ENCODE data around the gene SLA2.
"Not testable (repeated sequence)": the region's sequence is repeated elsewhere in the genome, so short reads cannot be mapped to it uniquely, and the experiment has no call there.

SLA2 gene, protein sequence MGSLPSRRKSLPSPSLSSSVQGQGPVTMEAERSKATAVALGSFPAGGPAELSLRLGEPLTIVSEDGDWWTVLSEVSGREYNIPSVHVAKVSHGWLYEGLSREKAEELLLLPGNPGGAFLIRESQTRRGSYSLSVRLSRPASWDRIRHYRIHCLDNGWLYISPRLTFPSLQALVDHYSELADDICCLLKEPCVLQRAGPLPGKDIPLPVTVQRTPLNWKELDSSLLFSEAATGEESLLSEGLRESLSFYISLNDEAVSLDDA

DNA sequence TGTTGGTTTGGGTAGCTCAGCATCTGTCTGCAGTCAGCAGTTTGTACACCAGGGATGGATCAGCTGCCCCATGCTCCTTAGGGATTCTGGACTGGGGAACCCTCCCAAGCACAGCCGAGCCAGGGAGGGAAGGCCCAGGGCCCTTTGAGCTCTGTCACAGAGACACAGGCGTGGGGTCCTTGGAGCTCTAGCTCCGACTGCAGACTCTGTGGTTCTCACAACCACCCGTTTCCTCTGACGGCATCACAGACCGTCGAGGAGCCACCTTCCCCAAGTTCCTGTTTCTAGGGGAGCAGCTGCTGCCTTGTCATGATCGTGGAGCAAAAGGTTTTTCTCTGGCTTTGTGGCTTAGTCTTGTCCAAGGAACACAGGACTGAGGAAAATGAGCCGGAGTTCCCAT is at the start of gene SLA2:
Gene SLA2 (minus strand): TSS at position 199 of the 400 bp plus-strand sequence. CDS start 4,861 bp downstream, outside the sequence.
- peak; percentile 60 for DNase-seq

DNA sequence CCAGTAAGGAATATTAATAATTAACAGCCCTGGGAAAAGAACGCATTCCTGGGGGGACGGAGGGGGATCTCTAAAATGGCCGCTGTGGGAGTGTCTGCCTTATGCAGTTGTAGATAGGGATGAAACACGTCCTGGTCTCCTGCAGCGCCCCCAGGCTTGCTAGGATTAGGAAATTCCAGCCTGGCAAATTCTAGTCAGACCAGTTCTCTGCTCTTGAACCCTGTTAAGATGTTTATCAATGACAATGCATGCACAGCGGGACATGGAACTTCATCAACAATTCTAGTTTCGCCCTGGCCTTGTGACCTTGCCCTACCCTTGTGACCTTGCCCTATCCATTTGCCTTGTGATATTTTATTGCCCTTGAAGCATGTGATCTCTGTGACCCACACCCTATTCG is 49.5 kb upstream of the SLA2 start:
- not testable (repeated sequence) for DNase-seq

DNA sequence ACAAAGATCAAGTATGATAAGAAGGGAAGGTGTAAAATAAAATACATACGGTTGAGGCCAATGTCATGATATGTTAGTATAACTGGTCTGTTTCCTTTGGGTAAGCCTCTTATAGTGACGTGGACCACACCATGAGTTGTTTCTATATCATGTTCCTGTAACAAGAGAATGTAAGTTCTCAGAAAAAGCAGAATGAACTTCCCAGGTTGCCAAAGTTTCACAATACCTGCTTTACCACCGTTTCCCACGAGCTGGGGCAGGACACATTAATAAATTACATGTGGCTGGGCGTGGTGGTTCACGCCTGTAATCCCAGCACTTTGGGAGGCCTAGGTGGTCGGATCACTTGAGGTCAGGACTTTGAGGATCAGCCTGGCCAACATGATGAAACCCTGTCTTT is 42.6 kb upstream of the SLA2 start:
- no peak for DNase-seq

DNA sequence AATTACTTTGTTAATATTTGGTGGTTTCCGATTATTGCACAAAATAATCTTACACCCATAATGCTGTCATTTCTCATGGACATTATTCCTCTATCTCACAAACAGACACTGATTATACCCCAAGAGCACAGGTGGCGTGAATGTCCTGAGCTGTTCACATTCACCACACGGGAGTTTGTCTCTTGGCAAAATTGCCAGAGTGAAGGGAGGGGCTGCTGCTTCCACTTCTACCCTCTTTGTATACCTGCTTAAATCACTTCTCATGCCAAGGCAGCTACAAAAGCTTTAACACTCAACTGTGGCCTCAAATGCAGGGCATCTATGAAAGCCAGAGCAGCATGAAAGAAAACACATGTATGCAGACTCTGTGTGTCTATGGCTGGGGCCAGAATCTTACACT is 41.9 kb upstream of the SLA2 start:
- DNase-seq = no peak

DNA sequence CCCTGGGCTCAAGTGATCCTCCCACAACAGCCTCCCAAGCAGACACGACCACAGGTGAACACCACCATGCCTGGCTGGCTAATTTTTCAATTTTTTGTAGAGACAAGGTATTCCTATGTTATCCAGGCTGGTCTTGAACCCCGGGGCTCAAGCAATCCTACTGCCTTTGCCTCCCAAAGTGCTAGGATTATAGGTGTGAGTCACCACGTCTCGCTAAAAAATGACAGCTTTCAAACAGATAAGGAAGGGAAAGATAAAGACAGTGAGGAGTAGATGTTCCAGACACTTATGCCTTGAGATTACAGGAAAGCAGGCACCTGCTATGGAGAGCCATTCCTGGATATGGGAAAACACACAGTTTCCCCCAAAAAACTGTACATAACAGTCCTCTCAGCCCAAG is 40.9 kb upstream of the SLA2 start:
- DNase-seq = no peak

DNA sequence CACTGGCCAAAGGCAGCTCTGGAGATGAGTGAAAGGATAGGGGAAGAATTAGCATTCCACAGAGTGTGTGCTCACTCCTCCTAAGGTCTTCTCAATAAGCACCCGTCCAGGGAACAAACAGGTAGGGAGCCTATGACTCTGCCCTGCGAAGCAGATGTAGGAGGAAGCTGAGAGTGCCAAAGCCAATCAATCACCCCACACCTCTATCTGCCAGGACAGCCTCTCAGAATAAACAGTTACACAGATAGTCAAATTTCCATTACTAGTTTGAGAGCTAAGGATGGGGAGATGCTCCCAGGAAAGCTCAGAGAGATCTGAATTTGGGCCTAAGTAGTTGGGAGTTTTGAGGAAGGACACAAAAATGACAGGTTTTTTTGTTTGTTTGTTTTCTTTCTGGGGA is 40.5 kb upstream of the SLA2 start:
- DNase-seq = no peak

DNA sequence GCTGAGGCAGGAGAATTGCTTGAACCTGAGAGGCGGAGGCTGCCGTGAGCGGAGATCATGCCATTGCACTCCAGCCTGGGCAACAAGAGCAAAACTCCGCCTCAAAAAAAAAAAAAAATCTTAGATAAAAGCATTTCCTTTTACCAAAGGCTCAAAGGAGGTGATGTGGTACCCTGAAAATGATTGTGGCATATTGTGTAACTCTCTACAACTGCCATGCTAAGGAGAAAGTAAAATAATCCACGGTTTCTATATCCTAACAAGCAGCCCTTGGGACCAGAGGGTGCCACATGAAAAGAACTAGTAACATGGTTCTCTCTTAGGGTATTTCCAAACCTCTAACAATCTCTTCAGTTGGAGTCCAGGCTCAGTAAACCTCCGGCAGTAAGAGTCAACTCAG is 38.8 kb upstream of the SLA2 start:
- DNase-seq = no peak

DNA sequence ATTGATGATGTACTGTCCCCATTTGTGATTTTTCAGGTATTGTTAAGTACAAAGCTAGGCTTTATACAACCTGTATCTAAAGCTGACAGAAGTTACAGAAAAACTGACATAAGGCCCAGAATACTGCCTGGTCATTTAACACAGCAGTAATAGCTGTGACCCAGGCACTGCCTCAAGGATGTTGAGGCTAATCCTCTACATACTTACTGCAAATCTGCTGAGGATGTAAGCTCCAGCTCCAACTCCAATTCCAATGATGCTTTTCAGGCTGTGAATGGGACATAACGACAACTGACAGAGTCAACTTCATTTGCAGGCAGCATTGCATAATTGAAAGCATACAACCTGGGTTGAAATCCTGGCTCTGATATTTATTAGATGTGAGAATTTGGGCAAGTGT is 36.3 kb upstream of the SLA2 start:
- DNase-seq = no peak

DNA sequence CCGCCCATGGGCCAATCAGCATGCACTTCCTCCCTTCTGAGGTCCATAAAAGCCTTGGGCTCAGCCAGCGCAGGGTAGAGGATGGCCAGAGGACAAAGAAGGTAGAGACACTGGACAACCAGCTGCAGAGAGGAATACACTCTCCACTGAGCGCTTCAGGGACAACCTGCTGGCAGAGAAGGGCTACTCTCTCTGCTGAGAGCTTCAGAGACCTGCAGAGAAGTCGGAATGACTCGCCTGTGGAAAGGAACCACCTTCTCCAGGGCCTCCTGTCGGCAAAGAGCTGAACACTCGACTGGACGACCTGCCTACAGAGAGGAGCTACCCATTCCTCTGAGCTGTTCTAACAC is 31.4 kb upstream of the SLA2 start:
- DNase-seq = no peak

DNA sequence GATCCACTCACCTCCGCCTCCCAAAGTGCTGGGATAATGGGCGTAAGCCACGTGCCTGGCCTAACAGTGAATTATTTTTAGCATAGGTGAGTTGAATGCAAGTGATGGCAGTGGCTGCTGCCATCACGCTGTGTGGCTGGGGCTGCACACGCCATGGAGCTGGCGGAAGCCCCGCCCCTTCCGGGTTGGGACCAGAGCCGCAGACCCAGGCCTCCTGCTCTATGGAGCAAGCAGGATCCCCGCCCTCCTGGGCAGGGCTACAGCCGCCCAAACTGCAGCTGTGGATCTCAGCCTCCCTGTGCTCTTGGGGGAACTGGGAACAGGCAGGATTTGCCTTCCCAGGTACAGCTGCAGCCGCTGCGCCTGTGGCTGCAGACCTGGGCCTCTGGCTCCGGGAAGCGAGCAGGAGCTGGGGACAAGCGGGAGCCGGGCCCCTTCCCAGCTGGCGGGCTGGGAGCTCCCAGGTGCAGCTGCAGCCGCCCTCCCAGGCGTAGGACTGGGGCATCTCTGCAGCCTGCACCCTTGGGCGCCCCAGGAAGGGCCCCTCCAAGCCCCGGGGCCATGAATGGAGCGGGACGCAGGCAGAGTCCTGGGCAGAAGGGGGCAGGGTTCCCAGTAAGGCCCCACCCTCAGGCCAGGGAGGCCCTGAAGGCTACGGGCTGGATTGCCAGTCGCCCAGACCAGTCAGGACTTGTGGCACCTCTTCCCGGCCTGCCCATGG is 30.9 kb upstream of the SLA2 start:
- no peak for DNase-seq

DNA sequence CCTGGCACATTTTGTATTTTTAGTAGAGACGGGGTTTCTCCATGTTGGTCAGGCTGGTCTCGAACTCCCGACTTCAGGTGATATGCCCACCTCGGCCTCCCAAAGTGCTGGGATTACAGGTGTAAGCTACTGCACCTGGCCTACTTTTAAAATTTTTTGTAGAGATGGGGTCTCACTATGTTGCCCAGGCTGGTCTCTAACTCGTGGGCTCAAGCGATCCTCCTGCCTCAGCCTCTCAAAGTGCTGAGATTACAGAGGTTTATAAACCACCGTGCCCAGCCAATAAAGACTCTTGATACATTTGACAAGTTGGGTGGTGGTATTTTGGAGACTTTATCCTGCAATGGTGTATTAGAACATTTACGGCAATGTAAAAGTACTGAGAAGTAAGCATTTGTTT is 29.5 kb upstream of the SLA2 start:
- DNase-seq = not testable (repeated sequence)

DNA sequence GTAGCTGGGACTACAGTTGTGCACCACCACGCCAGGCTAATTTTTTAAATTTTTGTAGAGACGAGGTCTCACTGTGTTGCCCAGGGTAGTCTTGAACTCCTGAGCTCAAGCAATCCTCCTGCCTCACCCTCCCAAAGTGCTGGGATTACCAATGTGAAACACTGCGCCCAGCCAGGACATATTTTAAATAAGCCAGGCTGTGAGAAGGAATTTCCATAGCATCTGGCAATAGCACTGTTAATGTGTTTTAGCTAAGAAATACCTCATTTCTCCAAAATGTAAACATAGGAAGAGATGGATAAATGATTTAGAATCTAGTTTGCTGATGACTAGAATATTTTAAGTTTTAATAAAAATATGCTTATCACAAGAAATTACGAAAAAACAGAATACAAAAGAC is 27.0 kb upstream of the SLA2 start:
- no peak for DNase-seq

DNA sequence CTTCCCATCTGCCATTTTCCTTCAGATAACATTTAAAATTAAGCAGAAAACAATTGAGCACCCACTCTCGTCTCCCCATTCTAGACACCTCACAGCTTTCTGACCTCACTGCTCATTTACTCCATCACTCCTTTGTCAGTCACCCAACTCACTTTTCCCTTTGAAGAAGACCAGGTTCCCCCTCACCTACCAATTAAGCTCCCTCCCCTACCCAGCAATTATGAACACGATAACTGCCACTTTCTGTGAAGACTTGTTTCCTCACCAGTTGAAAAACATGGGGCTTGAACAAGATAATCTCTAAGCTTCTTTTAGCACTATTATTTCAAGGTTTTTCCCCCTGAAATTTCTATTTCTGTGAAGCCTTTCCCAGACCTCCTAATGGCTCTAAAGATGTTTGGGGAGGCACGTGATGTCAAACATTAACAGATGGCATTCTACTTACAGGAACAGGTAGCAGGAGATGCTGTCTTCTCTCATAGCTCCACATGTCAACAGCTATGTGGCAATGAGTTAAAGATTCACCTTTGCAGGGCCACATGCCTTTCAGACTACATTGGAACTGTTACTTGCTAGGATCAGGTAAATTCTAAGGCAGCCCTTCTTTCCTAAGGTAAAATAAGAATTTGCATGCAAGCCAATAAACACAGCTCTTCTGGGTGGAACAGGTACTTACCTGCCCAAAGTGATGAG is 24.8 kb upstream of the SLA2 start:
- no peak for DNase-seq

DNA sequence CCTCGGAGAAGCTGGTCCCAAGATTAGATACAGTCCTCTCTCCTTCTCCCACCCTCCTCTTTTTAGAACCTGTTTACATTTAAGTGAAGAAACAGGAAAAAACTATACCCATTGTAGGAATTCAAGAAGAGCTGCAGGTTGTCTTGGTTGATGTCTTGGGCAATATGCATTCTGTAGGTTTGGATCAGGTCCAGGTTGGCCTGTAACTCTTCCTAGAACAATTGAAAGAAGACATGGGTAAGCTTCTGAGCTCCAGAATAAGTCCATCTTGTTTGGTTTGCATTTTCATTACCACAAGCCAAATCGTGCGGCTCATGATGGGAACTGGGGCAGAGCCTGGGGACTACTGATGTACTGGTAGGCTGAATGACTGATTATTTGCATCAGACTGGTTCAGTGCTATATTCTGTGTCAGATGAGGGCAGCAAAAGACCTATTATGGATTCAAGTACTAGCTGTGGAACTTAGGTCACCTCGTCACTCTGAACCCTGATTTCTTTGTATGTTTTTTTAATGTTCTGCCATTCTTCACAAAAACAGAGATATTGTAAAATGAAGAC is 20.3 kb upstream of the SLA2 start:
- DNase-seq = no peak

DNA sequence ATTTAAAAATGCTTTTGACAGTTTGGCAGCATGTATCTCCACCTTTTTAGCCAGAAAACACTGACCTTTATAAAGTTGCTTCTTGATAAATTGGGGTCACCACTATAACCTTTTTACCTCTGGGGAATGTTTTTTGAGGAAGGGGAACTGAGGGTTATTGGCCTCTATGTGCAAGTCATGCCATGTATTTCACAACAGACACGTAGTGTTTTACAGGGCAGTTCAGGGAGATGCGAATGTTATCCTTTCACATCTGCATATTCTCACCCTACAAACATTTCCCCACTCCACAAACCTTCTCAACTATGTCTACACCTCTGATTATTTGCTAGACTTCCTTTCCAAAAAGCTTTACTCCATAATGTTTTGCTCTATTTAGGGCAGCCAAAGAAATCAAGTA is 17.0 kb upstream of the SLA2 start:
- no peak for DNase-seq

DNA sequence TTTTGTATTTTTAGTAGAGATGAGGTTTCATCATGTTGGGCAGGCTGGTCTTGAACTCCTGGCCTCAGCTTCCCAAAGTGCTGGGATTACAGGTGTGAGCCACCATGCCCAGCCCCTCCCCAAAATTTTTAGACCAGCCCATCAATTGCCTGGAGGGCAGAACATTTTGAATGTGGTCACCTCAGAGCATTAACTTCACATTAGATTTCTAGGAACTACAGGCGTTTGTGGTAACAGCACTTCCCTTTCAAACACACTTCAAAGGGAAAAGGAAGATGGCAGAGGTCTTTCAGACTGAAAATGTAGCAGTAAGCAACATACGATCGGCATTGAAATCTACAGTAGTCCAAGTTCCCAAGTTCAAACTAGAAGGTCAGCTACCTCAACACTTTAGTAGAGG is 12.3 kb upstream of the SLA2 start:
- no peak for DNase-seq

DNA sequence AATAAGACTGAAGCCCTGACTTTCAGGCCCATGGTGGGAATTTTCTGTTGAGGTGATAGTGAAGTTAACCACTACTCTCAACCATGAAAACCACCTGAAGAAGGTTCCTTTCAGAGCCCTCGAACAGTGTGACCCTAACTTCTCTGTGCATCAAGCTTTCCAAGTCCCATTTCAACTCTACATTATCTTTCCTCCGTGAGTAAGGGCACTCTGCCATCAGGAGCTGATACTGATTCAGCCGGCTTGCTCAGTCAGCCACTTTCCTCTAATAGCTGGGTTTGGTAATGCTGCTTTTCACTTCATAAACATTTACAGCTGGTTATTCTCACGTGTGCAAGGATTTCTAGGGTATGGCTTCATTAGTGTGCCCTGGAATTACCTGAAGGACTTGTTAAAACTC is 10.7 kb upstream of the SLA2 start:
- DNase-seq = no peak

DNA sequence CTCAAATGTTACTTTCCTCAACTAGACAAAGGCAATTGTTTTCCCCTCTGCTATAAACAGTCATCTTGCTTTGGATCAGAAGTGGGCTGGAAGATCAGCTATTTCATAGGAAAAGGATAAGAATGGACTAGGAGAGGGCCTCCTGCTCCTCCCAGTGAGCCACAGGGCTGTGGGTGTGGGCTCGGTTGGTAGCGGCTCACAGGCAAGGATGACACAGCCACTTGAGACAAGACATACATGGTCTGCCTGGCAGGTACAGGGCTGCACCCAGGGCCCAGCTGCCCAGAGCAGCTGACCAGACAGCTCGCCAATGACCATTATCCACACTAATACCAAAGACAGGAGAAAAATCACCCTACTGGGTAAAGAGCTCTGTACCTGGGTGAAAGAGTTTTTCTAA is 9.0 kb upstream of the SLA2 start:
- no peak for DNase-seq

DNA sequence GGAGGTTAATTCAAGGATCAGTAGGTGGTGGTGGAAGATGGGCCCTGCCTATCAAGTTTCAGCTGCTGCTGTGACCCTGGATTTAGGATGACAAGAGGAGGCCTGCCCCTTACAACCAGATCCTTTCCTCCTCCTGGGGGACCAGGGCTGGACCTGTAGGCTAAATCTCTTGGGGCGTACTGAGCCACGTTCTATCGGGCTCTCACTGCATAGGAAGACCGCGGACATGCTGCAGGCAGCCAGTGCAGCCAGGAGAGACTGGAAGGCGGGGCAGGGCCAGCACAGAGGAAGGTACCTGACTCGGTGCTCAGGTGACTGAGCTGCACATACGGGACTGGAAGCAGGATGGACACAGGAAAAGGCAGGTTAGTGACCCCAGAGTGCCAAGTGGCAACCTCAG is 8.5 kb upstream of the SLA2 start:
- DNase-seq = no peak

DNA sequence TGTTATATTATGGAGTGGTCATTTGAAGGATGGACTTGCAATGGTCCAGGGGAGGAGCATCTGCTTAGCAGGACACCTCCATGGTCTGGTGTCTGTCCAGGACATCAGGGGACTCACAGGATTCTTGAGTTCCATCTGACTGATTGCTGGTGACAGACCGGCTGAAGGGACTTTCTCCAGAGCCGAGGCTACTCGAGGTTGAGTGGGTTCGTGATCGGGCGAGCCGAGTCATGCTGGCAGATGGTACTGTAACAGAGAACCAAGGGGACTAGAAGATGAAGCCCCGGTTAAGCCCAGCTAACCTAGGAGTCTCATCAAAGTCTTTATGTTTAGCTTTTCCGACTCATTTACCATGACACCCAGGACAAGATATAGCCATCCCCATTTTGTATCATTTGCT is 7.5 kb upstream of the SLA2 start:
- no peak for DNase-seq

DNA sequence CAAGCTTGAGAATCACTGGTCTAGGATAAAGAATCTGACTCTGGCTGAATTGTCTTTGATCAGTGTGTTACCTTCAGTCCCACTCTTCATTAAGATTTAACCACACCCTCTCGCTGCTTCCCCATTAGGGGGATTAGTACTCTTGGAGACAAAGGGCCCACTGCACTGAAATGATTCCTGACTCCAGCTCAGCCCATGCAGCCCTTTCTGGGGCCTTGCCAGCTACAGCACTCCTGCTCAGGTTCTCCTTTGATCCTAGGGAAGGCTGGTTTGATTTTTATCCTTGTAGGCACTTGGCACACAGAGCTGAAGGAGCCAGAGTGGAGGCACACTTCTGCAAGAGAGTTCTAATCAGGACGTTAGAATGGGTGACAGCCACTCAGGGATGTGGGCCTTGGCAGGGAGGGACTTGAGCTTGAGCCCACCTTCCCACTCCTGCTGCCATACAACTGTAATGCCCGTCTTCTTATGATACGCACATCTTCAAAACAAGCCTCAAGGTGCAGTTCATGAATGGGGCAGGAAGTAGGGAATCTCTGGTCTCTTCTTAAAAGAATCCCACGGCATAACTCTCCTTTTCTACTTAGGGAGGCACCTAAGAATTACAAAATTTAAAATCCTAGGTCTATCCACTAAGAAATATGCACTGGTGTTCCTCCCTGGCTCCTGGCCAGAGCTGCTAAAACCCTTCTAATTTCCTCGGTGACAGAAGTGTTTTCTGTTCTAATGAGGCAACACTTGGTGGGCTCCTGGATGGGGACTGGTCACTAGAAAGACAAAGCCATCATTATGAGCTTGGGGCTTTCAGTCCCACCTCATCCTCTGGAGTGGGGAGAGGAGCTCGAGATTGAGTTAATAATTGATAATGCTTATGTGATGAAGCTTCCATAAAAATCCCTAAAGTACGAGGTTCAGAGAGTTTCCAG is 1.5 kb upstream of the SLA2 start:
- DNase-seq = no peak

DNA sequence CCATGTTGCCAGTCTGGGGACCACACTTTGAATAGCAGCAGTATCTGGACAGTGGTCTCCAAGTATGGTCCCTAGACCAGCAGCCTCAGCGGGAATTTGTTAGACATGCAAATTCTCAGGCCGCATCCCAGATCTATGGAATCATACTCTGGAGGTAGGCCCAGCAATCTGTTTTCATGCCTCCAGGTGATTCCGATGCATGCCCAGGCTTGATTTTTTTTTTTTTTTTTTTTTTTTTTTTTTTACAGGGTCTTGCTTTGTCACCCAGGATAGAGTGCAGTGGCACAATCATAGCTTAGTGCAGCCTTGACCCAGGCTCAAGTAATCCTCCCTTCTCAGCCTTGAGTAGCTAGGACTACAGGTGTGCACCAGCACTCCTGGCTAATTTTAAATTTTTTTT is 682 bp upstream of the SLA2 start:
- DNase-seq = no peak

DNA sequence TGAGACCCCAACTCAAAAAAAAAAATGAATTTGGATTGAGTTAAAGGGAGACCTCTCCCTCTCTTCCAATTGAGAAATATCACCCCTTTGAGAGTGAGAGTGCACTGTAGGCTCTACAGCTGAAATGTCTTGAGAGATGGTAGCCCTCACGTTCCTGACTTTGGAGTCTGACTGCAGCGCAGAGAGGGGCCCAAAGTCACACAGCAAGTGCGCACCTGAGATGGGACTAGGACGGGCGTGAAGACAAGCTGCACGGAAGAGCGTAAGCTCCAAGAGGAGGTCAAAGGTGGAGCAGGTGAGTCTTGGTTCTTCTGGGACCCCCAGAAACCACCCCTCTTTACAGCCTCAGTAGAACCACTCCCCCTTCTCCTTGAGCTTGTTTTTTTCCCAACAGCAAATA is 643 bp downstream of the SLA2 start:
- no peak for DNase-seq
